IgD-negative memory B cell (primary cell): ENCODE results near the gene MICALL2. TPM values are rescaled to one million over a fixed set of nuclear protein-coding genes. Genes with fewer than 3 reads are reported as not detected.

Experiments
- H3K27ac Mint-ChIP-seq, 3 donors: one replicate each; pipeline ENCODE4 v1.8.0; 2020 to 2022; ENCODE audit warnings: mild to moderate bottlenecking in 3 of 3, mixed read lengths in 3 of 3, moderate library complexity in 1 of 3
- H3K27me3 Mint-ChIP-seq: one replicate; pipeline ENCODE4 v1.8.0; 2021; ENCODE audit warnings: mixed read lengths
- H3K36me3 Mint-ChIP-seq: one replicate; pipeline ENCODE4 v1.8.0; 2020; ENCODE audit warnings: mild to moderate bottlenecking, mixed read lengths
- H3K4me1 Mint-ChIP-seq, 3 donors: one replicate each; pipeline ENCODE4 v1.8.0; 2020 to 2022; ENCODE audit warnings: mixed read lengths in 3 of 3, mild to moderate bottlenecking in 1 of 3
- H3K4me3 Mint-ChIP-seq, 4 donors: one replicate each; pipeline ENCODE4 v1.8.0; 2020 to 2022; ENCODE audit warnings: mild to moderate bottlenecking in 4 of 4, mixed read lengths in 4 of 4, moderate library complexity in 3 of 4
- H3K9me3 Mint-ChIP-seq, 3 donors: one replicate each; pipeline ENCODE4 v1.8.0; 2020 to 2021; ENCODE audit warnings: mixed read lengths in 3 of 3, mild to moderate bottlenecking in 1 of 3
- polyA plus RNA-seq: library from polyadenylated mRNA; unstranded; fragments of 300-500 nt; fragmentation: Illumina TruSeq; gene quantifications from one replicate; pipeline ENCODE4 v1.2.3, GENCODE V29; 2021

MICALL2 gene
- polyA plus RNA-seq, 1 donor from 2014 or later: not detected

DNA sequence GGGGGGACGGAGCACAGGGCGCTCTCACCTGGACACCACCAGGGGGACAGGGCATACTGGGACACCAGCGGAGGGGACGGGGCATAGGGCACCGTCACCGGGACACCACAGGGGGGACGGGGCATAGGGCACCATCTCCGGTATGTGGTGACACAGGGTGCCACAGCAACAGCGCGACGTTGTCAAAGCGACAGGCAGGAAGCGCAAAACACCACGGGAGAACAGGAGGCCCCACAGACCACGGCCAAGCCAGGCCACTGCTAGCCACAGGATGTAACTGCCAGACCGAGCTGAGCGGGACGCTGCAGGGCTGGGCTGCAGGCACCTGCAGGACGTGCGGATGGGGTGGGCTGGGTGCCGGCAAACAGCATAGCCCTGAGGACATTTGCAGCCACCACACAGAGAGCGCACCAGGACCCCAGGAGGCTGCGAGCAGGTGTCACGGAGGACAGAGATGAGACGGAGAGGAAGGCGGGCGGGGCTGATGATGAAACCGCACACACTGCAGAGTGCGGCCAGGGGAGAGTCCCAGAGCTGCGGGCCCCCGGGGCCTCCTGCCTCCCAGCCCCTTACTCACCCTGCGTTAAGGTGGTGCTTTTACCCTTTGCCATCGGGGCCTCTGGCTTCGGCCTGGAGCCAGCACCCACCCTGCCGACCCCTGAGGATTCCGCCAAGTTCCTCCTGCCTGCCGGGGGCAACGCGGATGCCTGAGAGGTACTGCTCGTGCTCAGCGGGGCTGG lies 17.5 kb downstream of the MICALL2 start:
- no peak overlapping the region for H3K27ac Mint-ChIP-seq

DNA sequence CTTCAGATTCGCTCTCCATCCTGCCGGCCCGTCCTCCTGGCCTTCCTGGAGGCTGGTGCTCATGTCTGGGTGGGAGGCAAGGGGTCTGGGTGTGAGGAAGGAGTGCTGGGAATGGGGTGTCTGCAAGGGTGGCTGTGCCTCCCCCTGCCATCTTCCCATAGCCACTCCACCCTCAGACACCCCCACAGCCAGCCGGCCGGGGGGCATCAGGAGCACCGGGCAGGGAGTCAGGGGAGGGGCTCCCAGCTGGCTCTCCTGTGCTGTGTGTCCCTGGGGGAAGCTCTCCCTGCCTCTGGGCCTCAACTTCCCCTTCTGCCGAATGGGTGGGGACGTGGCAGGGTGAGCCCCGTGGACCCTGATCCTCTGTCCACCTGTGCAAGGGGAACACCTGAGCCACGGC lies 18.6 kb downstream of the MICALL2 start:
- H3K9me3 Mint-ChIP-seq: no peaks in the 10 kb centered on the region
- H3K27ac Mint-ChIP-seq: no peak overlapping the region
- peaks cover 0 to 2% (median 0%) of the 10 kb centered on the region in 3 donors for H3K4me1 Mint-ChIP-seq
- peaks cover 5% of the 10 kb centered on the region for H3K27me3 Mint-ChIP-seq
- peaks cover 1% of the 10 kb centered on the region for H3K36me3 Mint-ChIP-seq
- no peak overlapping the region for H3K4me3 Mint-ChIP-seq

More for the DNA sequence above, 17.5 kb downstream of the MICALL2 start:
- Mint-ChIP-seq H3K36me3 (peaks cover 1% of the 10 kb centered on the region), H3K27me3 (peaks cover 5% of the 10 kb centered on the region), H3K4me3 (no peak overlapping the region), H3K9me3 (no peaks in the 10 kb centered on the region), H3K4me1 (peaks cover 0 to 2% (median 0%) of the 10 kb centered on the region in 3 donors)

DNA sequence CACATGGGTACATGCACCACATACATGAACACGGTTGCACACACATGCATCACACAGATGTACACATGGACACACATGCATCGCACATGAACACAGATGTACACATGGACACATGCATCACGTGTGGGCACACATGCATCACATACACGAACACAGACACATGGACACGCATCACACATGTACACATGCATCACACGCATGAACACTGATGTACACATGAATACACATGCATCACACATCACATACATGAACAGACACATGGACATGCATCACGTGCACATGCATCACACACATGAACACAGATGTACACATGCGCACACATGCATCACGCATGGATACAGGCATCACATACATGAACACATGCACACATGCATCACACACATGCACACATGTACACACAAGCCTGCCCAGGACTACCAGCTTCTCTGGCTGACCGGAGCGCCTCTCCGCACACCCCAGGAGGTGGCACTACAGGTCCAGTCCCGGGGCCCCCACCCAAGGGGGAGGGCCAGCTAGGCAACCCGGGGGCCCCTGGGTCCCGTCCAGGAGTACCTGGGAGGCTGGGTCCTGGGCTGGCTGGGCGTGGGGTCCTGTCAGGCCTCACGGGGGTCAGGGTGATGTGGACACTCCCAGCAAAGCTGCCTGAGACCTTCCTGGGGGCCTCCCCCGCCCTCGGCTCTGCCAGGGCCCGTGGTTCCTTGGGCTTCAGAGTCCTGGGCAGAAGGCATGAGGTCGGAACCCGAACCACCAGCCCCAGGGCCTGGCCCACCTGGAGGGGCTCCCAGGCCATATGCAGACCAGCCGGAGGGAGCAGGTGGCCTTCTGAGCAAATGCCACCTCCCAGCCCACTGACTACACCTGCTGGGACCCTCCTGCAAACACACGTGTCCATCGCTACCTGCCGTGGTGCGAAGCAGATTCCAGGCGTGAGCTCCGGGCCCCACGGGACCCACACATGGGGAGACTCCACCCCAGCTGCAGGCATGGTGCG lies 19.6 kb downstream of the MICALL2 start:
- Mint-ChIP-seq H3K4me1 (peaks cover 0 to 2% (median 0%) of the 10 kb centered on the region in 3 donors), H3K9me3 (no peaks in the 10 kb centered on the region), H3K27me3 (peaks cover 5% of the 10 kb centered on the region), H3K4me3 (no peak overlapping the region), H3K36me3 (peaks cover 1% of the 10 kb centered on the region), H3K27ac (no peak overlapping the region)

DNA sequence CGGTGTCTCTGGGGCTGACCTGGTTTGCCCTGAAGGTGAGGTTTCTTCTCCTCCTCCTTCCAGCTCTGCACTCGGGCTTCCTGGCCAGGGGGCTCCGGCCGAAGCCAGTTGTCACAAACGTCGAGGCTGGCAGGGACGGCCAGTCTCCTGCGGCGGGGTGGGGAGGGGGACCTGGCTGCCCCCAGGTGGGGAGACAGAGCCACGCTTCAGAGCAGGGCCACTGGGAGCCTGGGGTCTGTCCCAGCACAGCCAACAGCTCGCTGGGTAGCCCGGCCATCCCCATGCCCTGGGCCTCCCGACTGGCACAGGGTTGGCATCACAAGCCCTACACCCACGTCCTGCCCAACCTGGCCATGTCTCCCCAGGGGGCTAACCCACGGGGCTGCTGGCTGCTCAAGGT lies 20.4 kb downstream of the MICALL2 start:
- H3K36me3 Mint-ChIP-seq: peaks cover 1% of the 10 kb centered on the region
- peaks cover 0 to 2% (median 0%) of the 10 kb centered on the region in 3 donors for H3K4me1 Mint-ChIP-seq
- no peak overlapping the region for H3K4me3 Mint-ChIP-seq
- no peaks in the 10 kb centered on the region for H3K9me3 Mint-ChIP-seq
- H3K27me3 Mint-ChIP-seq: peaks cover 5% of the 10 kb centered on the region
- H3K27ac Mint-ChIP-seq: no peak overlapping the region

DNA sequence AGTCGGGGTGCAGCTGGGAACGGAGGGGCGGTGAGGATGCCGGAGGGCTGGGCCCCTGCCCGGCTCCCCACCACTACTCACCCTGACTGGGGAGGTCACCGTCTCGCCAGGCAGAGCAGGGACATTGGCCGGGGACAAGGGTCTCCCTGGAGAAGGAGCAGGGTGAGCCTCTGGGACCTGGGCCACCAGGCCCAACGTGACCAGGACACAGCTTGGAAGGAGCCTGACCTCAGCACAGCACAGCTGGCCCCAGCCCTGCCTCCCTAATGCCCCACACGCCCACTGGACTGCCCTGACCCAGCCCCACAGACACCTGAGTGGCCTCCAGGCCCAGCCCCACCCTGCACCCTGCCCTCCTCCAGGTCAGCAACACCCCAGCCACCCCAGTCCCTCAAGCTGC lies 21.1 kb downstream of the MICALL2 start:
- no peaks in the 10 kb centered on the region for H3K36me3 Mint-ChIP-seq
- H3K4me1 Mint-ChIP-seq: no peaks in the 10 kb centered on the region
- H3K27ac Mint-ChIP-seq: no peak overlapping the region
- H3K4me3 Mint-ChIP-seq: no peak overlapping the region
- H3K9me3 Mint-ChIP-seq: no peaks in the 10 kb centered on the region
- peaks cover 5% of the 10 kb centered on the region for H3K27me3 Mint-ChIP-seq

DNA sequence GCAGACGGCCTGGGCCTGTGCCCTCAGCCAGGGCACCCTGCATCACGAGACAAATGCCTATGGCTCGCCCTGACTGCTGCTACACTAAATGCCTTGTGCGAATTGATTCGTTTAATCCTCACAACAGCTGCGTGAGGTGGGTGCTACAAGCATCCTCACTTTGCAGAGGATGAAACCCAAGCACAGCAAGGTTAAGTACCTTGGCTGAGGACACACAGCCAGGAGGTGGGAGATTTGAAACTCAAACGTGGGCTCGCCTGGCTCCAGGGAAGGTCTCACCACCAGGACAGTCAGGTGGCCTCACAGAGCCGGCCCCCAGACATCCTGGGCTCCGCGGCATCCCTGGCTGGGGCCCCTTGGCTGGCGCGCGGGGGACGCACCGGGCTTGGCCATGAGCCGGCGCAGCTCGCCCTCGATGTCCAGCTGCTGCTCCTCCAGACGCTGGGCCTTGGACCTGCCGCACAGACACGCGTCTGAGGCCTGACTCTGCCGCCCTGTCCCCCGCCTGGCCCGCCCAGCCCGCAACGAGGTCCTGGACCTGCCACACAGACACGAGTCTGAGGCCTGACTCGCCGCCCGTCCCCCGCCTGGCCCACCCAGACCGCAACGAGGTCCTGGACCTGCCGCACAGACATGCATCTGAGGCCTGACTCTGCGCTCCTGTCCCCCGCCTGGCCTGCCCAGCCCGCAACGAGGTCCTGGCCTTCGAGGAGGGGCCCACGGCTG lies 22.0 kb downstream of the MICALL2 start:
- Mint-ChIP-seq H3K27me3 (peaks cover 7% of the 10 kb centered on the region), H3K27ac (no peak overlapping the region), H3K4me3 (no peak overlapping the region), H3K4me1 (peaks cover 0 to 2% (median 2%) of the 10 kb centered on the region in 3 donors), H3K9me3 (no peaks in the 10 kb centered on the region), H3K36me3 (no peaks in the 10 kb centered on the region)

DNA sequence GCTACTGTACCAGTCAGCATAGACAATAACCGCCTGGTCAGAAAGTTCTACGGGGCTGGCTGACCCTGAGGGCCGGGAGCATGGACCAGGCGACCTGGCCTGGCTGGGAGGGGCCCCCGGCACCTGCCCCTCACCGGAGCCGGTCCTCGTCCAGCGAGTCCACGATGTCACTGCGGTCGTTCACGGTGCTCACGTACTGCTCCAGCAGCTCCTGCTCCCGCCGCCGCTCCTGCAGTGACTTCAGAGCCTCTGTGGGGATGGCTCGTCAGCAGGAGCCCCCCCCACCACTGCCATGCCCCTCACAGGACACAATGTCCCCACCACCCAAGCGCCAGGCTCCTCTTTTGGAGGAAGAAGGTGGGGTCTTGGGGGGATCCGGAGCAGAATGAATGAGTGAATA lies 22.7 kb downstream of the MICALL2 start:
- Mint-ChIP-seq H3K36me3 (no peaks in the 10 kb centered on the region), H3K27me3 (peaks cover 7% of the 10 kb centered on the region), H3K27ac (no peak overlapping the region), H3K4me3 (no peak overlapping the region), H3K4me1 (peaks cover 0 to 2% (median 2%) of the 10 kb centered on the region in 3 donors), H3K9me3 (no peaks in the 10 kb centered on the region)

DNA sequence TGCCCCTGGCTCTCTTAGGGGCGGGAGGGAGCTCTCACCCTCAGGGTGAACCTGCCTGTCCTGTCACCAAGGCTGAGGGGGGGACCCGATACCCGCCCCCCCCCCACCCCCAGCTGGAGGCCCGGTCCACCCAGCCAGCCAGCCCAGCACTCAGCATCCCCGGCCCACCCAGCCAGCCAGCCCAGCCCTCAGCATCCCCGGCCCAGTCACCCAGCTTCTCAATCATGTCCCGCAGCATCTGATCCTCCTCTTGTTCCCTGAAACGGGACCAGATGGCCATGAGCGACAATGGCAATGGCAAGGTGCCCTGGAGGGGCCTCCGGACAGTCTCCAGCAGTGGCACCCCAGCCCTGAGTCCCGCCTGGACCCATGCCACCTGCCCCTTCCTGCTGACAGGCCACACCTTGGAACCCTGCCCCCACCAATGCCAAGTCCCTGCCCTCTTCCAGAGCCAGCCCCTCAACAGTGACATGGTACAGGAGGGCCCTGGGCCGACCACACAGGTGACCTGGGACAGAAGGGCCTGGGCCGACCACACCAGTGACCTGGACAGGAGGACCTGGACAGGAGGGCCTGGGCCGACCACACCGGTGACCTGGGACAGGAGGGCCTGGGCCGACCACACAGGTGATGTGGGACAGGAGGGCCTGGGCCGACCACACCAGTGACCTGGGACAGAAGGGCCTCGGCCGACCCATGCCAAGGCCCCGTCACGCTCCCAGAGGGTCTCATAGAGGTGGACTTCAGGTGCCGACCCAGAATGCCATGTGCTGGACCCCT lies 24.2 kb downstream of the MICALL2 start:
- no peaks in the 10 kb centered on the region for H3K36me3 Mint-ChIP-seq
- no peak overlapping the region for H3K27ac Mint-ChIP-seq

DNA sequence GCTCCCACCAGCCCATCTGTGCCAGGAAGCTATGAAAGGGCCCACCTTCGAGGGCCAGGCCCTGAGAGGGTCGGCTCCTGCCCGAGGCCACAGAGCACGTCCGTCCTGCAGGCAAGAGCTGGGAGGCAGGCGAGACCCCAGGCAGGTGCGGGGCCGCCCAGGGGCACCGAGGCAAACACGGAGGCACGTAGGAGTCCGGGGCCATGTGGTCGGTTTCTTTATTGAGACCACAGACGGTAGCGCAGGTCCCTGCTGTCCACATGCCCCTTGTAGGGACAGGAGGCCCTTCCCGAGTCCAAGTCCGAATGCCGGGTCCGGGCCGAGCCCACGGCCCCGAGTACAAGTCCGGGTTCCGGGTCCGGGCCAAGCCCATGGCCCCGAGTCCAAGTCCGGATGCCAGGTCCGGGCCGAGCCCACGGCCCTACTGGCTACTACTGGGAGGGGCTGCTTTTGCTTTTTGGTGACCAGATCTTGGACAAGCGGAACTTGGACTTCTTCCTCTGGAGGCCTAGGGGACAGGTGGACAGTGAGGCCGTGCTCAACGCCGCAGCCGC lies 25.0 kb downstream of the MICALL2 start:
- Mint-ChIP-seq H3K36me3 (no peaks in the 10 kb centered on the region), H3K4me3 (no peak overlapping the region), H3K27me3 (peaks cover 11% of the 10 kb centered on the region), H3K27ac (no peak overlapping the region), H3K4me1 (peaks cover 0 to 2% (median 2%) of the 10 kb centered on the region in 3 donors), H3K9me3 (no peaks in the 10 kb centered on the region)

More for the DNA sequence above, 24.2 kb downstream of the MICALL2 start:
- H3K9me3 Mint-ChIP-seq: no peaks in the 10 kb centered on the region
- peaks cover 0 to 2% (median 2%) of the 10 kb centered on the region in 3 donors for H3K4me1 Mint-ChIP-seq
- H3K27me3 Mint-ChIP-seq: peaks cover 10% of the 10 kb centered on the region
- no peak overlapping the region for H3K4me3 Mint-ChIP-seq

DNA sequence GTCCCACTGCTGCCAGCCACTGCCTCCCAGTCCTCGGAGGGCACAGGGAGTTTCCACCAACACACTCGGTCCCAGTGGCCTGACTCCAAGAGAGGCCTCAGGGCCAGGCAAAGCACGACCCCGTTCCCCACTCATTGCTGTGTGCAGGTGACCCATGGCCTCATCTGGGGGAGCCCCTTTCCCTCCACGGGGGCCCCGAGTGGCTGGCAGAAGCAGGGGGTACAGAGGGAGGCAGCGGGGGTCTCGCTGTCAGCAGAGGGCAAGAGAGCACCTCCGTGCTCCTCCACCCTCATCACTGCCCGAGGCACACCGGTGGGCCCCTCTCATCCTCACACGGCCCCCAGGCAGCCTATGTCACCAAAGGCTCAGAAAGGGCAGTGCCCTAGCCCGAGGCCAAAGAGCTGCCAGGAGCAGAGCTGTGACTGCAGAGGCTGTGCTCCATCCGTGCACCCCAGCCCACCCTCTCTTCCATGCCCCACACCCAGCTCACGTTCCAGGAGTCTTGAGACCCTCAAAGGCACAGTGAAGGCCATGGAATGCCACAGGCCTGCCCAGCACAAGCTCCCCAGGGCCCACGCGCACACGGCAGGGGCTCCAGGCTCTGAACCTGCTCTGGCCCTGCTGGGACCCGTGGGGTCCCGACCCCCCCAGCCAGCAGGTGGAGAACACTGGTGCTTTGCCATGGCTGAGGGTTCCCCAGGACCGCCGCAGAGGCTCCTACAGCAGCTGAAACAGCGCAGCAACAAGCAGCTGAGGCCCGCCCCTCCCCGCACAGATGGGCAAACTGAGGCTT lies 25.9 kb downstream of the MICALL2 start:
- Mint-ChIP-seq H3K4me3 (peak overlapping the region in 1 of 4 donors; percentile 9), H3K27ac (no peak overlapping the region), H3K9me3 (no peaks in the 10 kb centered on the region), H3K36me3 (no peaks in the 10 kb centered on the region), H3K27me3 (peaks cover 11% of the 10 kb centered on the region), H3K4me1 (peaks cover 0 to 2% (median 2%) of the 10 kb centered on the region in 3 donors)

DNA sequence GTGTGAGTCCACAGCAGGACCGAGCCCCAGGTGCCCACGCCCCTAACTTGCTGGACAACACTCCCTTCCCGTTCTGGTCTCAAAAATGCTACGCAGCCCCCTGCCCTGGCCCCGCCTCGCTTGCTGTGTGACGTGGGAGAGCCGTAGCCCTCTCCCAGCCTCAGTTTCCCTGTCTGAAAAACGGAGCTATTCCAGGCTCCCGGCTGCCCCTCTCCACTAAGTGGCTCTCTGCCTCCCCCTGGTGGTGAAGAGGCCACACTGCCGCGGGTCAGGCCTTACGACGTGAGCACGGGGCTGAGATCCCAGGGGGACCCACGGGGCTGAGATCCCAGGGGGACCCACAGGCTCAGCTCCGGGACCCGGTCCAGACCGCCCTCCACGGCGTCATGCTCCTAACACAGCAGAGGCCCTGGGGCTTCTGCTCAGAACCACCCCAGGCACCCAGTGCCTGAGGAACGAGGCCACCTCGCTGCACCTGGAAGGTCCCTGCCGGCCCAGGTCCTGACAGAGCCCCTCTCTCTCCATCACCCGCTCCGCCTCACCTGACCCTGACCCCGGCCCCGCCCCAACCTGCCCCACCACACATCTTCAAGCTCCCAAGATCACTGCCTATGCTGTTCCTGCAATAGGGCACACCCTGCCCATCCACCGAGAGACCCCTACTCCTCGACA lies 26.7 kb downstream of the MICALL2 start:
- H3K4me3 Mint-ChIP-seq: no peak overlapping the region
- H3K27me3 Mint-ChIP-seq: peaks cover 11% of the 10 kb centered on the region
- no peaks in the 10 kb centered on the region for H3K36me3 Mint-ChIP-seq
- H3K27ac Mint-ChIP-seq: no peak overlapping the region
- H3K4me1 Mint-ChIP-seq: peaks cover 0 to 2% (median 2%) of the 10 kb centered on the region in 3 donors
- H3K9me3 Mint-ChIP-seq: no peaks in the 10 kb centered on the region

DNA sequence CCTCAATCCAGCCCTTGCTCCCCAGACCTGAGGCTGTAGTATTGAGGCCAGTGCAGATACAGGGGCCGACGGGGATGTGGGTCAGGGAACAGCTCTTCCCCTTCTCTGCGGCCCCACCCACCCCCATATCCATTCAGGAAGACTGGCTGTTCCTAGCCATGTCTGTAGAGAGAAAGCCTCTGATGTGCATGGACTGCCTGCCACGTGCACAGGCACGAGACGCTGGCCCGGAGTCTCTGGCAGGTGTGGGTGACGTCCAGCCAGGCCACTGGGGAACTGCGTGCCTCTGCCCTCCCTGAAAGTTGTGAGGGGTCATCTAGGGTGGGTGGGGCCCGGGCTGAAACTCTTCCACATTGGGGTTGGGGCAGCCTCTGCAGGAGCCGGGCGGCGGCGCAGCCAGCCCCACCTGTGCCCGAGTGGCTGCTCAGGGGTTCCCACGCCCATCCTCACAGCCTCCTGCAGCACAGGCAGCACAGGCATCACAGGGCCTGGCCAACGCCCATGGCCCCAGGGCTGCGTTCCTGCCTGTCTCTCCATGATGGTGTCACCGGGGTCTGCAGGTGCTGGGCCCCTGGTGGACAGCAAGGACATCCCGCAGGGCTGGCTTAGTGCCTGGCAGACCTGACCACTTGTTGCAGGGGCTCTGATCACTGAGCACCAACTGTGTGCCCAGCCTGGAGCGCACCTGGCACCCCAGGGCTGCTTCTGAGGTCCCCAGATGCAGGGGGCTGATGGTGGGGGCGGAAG lies 27.5 kb downstream of the MICALL2 start:
- Mint-ChIP-seq H3K4me3 (no peak overlapping the region), H3K27ac (no peak overlapping the region), H3K9me3 (no peaks in the 10 kb centered on the region), H3K27me3 (peaks cover 11% of the 10 kb centered on the region), H3K4me1 (peaks cover 0 to 2% (median 2%) of the 10 kb centered on the region in 3 donors), H3K36me3 (no peaks in the 10 kb centered on the region)
